Retinal pigment epithelial cell (primary cell): ENCODE measurements around the gene NIT2.

Experiments
- DNase-seq: peaks from one replicate; pipeline ENCODE4 v3.0.0-alpha.2; 2010; ENCODE audit warnings: low read depth
- H3K4me3 ChIP-seq: 2 replicates; pipeline ENCODE4 v1.5.1; 2011; ENCODE audit warnings: mild to moderate bottlenecking, low read length, control low read depth, moderate library complexity
- CTCF ChIP-seq: conservative IDR thresholded peaks from 2 replicates; pipeline ENCODE4 v1.5.1; 2011; ENCODE audit warnings: low read depth, low read length, control low read depth, inconsistent platforms

NIT2 gene

DNA sequence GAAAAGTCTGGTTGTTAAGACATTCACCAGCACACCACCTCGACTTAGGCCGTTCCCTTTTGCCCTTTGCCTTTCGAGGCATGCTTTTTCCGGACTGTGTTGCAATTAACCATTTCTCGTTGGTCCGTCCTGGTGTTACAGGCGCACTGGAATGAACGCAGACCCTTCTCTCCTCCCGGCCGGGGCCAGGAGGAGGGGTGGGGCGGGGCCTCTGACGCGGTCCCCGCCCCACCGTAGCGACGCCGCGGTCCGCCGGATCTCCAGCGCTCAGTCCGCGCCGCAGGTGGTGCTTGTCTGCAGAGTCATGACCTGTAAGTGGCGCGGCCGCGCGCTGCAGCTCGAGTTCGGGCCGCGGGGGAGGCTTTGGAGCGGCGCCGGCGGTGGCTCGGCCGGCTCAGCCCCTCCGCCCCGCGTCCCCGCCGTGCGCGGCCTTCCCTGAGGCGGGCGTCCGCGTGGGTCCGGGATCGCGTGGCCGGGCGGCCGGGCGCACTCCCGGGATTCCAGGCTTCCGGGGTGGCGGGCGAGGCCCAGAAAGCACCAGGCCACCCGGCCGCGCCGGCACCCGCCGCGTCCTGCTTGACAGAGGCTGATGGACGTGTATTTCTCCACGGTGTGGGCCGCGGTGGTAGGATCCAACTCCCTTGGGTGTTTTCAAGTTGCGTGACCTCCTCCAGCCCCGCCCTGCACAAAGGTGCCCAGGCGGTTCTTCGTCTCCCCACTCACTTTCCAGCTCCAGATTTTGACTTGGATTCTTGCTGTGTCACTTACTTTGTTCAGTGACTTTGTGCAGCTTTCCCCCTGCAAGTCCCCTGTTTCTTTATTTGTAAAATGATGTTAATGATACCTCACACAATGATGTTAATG lies at the start of gene NIT2:
Gene NIT2, plus strand, starts transcription at position 270 of the 864 bp plus-strand sequence. Its CDS starts 35 bp downstream, at position 305.
- DNase-seq = peak; percentile 42
- TF ChIP-seq CTCF = no peak
- H3K4me3 ChIP-seq = peak within 1 kb of the TSS; percentile 76

GRCh38 chr3:100288288-100288894 lies 46.2 kb upstream of the NIT2 start:
- H3K4me3 ChIP-seq = no peak overlapping the region
- no peak for TF ChIP-seq CTCF
- no peak for DNase-seq

DNA sequence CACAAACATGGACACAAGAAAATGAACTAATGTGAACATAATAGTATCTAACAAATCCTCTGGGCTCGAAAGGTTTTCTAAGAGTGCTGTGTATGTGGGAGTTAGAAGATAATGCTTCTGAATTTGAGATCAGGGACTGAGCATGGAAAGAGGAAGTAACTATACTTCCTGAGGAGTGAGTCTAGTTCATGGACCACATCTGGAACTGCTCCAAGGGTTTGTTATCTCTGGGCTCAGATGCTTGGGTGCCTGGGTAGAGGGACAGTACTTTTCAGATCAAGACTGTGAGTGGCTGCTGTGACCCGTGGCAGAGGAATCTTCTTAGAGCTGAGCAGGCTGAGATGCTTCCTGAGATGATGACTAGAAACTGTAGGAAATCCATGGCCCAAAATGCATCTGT lies 45.2 kb upstream of the NIT2 start:
- H3K4me3 ChIP-seq = no peak overlapping the region
- TF ChIP-seq CTCF = no peak
- no peak for DNase-seq

GRCh38 chr3:100295089-100295488 lies 39.5 kb upstream of the NIT2 start:
- TF ChIP-seq CTCF = no peak
- H3K4me3 ChIP-seq = no peak overlapping the region
- no peak for DNase-seq

DNA sequence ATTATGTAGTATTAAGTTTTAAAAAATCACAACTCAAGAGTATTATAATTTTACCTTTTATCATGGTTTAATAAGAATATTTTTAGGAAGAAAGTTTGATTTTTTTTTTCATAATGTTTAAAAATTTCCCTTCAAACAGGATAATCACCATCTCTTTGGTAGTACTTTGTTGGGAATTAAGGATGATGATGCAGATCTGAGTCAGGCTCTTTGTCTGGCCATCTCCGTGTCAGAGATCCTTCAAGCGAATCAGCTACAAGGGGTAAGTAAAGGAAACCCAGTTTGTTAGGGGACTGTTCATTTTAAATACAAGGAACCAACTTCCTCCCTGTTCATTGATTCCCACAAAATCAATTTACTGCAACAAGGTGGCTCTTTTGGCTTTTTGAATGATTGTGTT lies 36.8 kb upstream of the NIT2 start:
- no peak for TF ChIP-seq CTCF
- no peak for DNase-seq
- no peak overlapping the region for H3K4me3 ChIP-seq

GRCh38 chr3:100299016-100299415 lies 35.5 kb upstream of the NIT2 start:
- no peak for DNase-seq
- TF ChIP-seq CTCF = no peak
- no peak overlapping the region for H3K4me3 ChIP-seq

DNA sequence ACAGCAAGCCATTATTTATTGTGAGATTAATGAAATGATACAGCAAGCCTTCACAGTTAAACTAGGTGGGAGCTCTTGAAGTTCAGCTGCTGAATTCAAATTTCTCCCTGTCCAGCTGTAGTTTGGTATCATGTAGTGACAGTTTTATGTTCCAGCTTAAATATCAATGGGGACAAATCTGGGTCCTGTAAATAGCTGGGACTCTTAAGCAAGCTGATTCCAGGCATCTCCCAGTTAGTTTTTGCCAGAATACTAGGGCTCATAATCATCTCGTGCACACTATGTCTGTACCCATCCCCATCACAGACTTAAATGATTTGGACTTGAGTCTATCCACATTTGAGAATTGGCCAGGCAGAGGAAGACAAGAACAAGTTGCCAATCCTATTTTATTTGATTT lies 27.9 kb upstream of the NIT2 start:
- TF ChIP-seq CTCF = no peak
- no peak for DNase-seq
- H3K4me3 ChIP-seq = no peak overlapping the region
